GM19025 (cell line): Measurements from ENCODE around the gene KLHL25.
"Not testable (repeated sequence)": the region's sequence is repeated elsewhere in the genome, so short reads cannot be mapped to it uniquely, and the experiment has no call there.

Experiments
- ATAC-seq: cut with Tn5 transposase; IDR thresholded peaks from one replicate; pipeline ENCODE4 v1.9.1; 2021; ENCODE audit warnings: mild to moderate bottlenecking, low read depth, moderate library complexity; ENCODE audit not compliant: unreplicated experiment

Gene KLHL25

GRCh38 chr15:85805420-85805819, 10.7 kb upstream of the KLHL25 start:
- no peak for ATAC-seq

- ATAC-seq: no peak
Observed at GRCh38 chr15:85804481-85805170, 9.9 kb upstream of the KLHL25 start.

DNA sequence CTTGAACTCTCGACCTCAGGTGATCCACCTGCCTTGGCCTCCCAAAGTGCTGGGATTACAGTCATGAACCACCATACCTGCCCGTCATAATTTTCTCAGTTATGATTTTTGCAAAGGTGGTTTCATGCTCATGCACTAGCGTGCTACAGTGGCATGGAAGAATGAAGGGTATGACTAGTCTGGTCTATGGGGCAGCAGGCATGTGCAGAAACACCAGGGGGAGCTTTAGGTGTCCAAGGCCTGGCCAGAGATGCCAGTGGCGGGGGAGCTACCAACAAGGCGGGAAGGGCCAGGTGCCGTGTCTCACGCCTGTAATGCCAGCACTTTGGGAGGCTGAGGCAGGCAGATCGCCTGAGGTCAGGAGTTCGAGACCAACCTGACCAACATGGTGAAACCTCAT, 7.9 kb upstream of the KLHL25 start:
- ATAC-seq: not testable (repeated sequence)

- ATAC-seq: no peak
Observed at GRCh38 chr15:85800478-85801123, 5.9 kb upstream of the KLHL25 start.

GRCh38 chr15:85796371-85796770, 1.6 kb upstream of the KLHL25 start:
- ATAC-seq: not testable (repeated sequence)

GRCh38 chr15:85795337-85796305, 896 bp upstream of the KLHL25 start:
- no peak for ATAC-seq

GRCh38 chr15:85793641-85794597, 806 bp downstream of the KLHL25 start:
- peak; percentile 23 for ATAC-seq

GRCh38 chr15:85792912-85793590, 1.7 kb downstream of the KLHL25 start:
- ATAC-seq: no peak

- ATAC-seq: no peak
Observed at GRCh38 chr15:85792102-85792731, 2.5 kb downstream of the KLHL25 start.

- no peak for ATAC-seq
Observed at GRCh38 chr15:85789496-85789875, 5.2 kb downstream of the KLHL25 start.

DNA sequence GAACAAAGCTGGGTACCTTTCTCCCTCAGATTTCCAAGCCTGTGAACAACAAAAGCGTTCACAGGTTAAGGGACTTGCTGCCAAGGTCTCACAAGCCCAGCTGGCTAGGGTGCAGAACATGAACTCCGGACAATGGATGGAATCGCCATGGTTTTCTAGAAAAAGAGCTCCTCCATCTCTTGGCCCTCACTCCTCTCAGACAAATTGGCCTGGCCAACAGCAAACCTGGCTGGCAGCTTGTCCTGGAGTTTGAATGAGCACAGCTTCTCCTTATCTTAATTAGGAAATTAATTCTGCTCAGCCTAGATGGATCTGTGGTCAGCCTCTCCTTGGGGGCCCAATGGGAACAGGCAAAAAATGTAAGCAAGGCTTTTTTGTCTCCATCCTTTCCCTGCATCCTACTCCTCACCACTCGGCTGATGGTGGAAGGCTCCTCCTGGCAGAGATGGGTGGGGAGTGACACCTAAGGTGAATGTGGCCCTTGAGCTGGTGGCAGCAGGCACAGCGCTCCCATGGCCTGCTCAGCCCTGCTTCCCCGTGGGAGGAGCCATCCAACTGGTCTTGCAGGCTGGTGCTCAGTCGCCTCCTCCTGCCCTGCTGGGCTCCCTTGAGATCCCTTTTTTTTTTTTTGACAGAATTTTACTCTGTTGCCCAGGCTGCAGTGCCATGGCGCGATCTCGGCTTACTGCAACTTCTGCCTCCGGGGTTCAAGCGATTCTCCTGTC, 5.8 kb downstream of the KLHL25 start:
- no peak for ATAC-seq

GRCh38 chr15:85786781-85787114, 8.0 kb downstream of the KLHL25 start:
- no peak for ATAC-seq

- no peak for ATAC-seq
Observed at GRCh38 chr15:85785887-85786780, 8.6 kb downstream of the KLHL25 start.

DNA sequence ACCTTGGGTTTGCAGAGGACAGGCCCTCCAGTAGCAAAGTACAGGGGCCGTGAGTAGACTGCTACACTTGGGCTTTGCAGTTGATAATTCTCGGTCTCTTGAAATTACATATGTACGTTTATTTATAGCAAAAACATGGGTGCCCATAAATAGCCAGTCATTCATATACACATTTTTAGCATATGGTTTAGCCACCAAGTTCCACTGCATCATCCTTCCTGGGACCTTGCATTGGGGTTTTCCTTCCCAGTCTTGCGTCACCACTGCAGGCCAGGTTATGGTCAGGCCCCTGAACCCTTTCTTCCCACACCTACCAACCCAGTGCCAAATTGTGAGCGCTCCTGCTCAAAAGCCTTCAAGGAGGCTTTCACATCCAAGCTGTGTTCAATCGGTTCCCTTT, 12.7 kb downstream of the KLHL25 start:
- ATAC-seq: no peak

- no peak for ATAC-seq
Observed at GRCh38 chr15:85781099-85781498, 13.6 kb downstream of the KLHL25 start.

DNA sequence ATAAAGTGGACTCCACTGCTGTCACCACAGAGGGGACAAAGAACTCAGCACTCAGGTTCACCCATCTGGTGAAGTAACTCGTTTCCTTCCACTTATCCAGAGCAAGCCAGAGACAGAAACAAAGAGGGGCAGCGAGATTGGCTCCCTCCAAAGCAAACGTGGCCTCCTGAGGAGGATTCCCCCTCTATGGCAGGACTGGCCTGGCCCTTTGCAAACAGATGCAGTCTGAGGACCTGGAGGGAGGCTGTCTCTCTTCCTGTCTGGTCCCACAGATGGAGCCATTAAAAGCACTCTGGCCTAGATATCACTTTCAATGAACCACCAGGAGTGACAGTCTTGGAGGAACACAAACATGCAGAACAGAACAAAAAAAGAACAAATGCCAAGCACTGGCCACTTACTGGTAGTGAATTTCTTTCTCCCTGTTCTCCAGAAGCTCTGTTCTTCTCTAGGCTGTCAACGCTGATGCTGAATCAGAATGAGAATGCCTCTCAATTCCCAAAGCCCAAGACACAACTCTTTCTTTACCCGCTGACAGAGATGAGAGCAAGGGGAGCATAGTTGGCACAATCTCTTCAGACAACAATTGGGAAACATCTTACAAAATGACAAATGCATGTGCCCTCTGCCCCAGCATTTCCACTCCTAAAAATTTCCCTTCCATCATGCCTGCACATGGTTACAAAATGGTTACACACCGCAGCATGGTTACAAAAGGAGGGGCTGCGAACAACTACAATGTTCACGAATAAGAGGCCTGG, 14.3 kb downstream of the KLHL25 start:
- no peak for ATAC-seq

DNA sequence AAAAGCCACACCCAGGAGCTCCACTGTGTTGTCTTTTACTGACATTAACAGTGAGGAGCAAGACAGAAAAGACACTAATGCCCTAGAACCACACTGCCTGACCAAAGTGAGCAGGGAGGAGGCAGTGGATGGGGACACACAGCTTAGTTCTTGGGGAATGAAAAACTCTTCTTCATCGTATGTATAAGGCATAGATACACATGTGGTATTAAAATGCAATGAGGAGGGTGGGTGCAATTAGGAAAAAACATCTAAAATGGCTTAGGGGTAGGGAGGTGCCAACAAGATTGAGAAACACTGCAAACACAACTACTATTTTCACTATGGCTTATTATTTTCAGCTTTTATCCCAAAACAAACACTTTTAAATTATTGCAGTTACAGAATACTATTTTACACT, 15.5 kb downstream of the KLHL25 start:
- no peak for ATAC-seq
